GM23248 (cell line): ENCODE results near the gene ITFG1.

Experiments used
- EZH2 ChIP-seq: fragments of 200-600 bp; sonication (generic); IDR thresholded peaks from 2 replicates; pipeline ENCODE4 v1.6.1; 2018; ENCODE audit warnings: antibody characterized with exemption, mild to moderate bottlenecking; ENCODE audit not compliant: insufficient read depth, poor library complexity, severe bottlenecking
- EZH2phosphoT487 ChIP-seq: fragments of 200-600 bp; sonication (generic); IDR thresholded peaks from 2 replicates; pipeline ENCODE4 v1.6.1; 2018; ENCODE audit warnings: antibody characterized with exemption, moderate library complexity, mild to moderate bottlenecking, low read depth; ENCODE audit not compliant: insufficient read depth

- TF ChIP-seq EZH2: no peak
- no peak for TF ChIP-seq EZH2phosphoT487
Measured at GRCh38 chr16:47503936-47504335, 43.1 kb upstream of the ITFG1 start.
